Prostate gland (tissue), 2 donors: ENCODE data around the gene USP10. TPM values are rescaled to one million over a fixed set of nuclear protein-coding genes. Genes with fewer than 3 reads are reported as not detected.

Source experiments
- DNase-seq: peaks from one replicate; pipeline ENCODE4 v3.0.0-alpha.2; 2019; ENCODE audit warnings: low spot score
- H3K27ac ChIP-seq, 2 donors: fragments of 200-600 bp; sonication (generic); 2 replicates each; pipeline ENCODE4 v1.5.1; 2017 to 2019
- H3K27me3 ChIP-seq: fragments of 200-600 bp; sonication (generic); replicated peaks from 2 replicates; pipeline ENCODE4 v1.5.1; 2019; ENCODE audit not compliant: insufficient read depth
- H3K36me3 ChIP-seq, 2 donors: fragments of 200-600 bp; sonication (generic); 1 replicate in 1 of 2; 2 replicates in 1 of 2; pipeline versions ENCODE4 v1.5.1 to v1.8.1; 2017 to 2019
- H3K4me1 ChIP-seq: fragments of 200-600 bp; sonication (generic); replicated peaks from 2 replicates; pipeline ENCODE4 v1.5.1; 2019
- H3K4me3 ChIP-seq, 2 donors: fragments of 200-600 bp; sonication (generic); 2 replicates each; pipeline ENCODE4 v1.5.1; 2017 to 2019
- H3K9me3 ChIP-seq: fragments of 200-600 bp; sonication (generic); 2 replicates; pipeline ENCODE4 v1.5.1; 2017
- POLR2A ChIP-seq: fragments of 450-650 bp; IDR thresholded peaks from one replicate; pipeline ENCODE4 v1.6.1; 2016; ENCODE audit warnings: antibody characterized with exemption, mild to moderate bottlenecking
- POLR2AphosphoS5 ChIP-seq: sonication (generic); formaldehyde crosslinking; IDR thresholded peaks from one replicate; pipeline ENCODE4 v1.6.1; 2017; ENCODE audit warnings: antibody characterized with exemption
- WGBS: methylation state at CpG from one replicate; pipeline ENCODE4 v1.1.5; 2018; 5-methylcytosine and 5-hydroxymethylcytosine counted together
- intact Hi-C: fragments of 100-400 bp; cut with DNase I; formaldehyde crosslinking; loops from one replicate; pipeline ENCODE4 v1.14.2; 2022
- total RNA-seq, 2 donors: library from RNA; depleted of rRNA; stranded (reverse); fragments of >200 nt; gene quantifications; one replicate each; pipeline ENCODE4 v1.1.0, GENCODE V29; 2016
- TF ChIP-seq, protein P1 (sequence below), 4 experiments: fragments of 200-600 bp in 2 of 4; fragments of 450-650 bp in 2 of 4; sonication (generic) in 2 of 4; IDR thresholded peaks; 1 replicate in 3 of 4; 2 replicates in 1 of 4; pipeline ENCODE4 v1.5.1; 2016 to 2019; ENCODE audit warnings: antibody characterized with exemption in 4 of 4, mild to moderate bottlenecking in 2 of 4, moderate library complexity in 2 of 4

USP10 gene
- total RNA-seq, 2 donors from 2014 or later = 57.4 to 95.7 TPM

DNA sequence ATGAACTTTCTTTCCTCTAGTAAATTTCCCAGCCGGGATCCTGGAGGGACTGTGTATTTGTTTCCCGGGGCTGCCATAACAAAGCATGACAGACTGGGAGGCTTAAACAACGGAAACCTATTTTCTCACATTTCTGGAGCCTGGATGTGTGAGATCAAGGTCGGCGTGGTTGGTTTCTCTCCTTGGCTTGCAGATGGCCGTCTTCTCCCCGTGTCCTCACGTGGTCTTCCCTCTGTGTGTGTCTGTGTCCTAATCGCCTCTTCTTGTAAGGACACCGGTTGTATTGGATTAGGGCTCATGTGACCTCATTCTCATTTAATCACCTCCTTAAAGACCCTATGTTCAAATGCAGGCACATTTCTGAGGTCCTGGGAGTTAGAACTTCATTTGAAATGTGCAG, 22.0 kb upstream of the USP10 start:
- DNase-seq = no peak
- 70% methylated on average over 10 of the region's 10 CpGs for WGBS

DNA sequence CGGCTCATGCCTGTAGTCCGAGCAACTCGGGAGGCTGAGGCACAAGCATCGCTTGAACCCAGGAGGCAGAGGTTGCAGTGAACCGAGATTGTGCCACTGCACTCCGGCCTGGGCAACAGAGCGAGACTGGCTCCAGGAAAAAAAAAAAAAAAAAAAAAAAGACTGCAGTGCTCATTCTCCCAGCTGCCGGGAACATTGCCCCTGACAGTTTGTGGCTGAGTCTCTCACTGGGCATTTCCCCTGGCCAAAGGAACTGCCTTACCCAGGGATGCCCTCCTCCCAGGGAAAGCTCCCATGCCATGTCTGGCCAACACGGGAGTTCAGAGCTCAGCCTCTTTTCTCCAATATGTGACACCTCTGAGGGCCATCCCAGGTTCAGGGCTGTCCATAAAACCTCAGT, 21.3 kb upstream of the USP10 start:
- Histone ChIP-seq H3K4me1 (no peaks in the 10 kb centered on the region), H3K4me3 (no peak overlapping the region), H3K36me3 (no peaks in the 10 kb centered on the region), H3K9me3 (no peaks in the 10 kb centered on the region), H3K27ac (no peak overlapping the region), H3K27me3 (no peaks in the 10 kb centered on the region)
- TF ChIP-seq, protein P1, sequence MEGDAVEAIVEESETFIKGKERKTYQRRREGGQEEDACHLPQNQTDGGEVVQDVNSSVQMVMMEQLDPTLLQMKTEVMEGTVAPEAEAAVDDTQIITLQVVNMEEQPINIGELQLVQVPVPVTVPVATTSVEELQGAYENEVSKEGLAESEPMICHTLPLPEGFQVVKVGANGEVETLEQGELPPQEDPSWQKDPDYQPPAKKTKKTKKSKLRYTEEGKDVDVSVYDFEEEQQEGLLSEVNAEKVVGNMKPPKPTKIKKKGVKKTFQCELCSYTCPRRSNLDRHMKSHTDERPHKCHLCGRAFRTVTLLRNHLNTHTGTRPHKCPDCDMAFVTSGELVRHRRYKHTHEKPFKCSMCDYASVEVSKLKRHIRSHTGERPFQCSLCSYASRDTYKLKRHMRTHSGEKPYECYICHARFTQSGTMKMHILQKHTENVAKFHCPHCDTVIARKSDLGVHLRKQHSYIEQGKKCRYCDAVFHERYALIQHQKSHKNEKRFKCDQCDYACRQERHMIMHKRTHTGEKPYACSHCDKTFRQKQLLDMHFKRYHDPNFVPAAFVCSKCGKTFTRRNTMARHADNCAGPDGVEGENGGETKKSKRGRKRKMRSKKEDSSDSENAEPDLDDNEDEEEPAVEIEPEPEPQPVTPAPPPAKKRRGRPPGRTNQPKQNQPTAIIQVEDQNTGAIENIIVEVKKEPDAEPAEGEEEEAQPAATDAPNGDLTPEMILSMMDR (IDR thresholded peaks at IDR 0.05) = no peak
- no peak for TF ChIP-seq POLR2A
- no peak for TF ChIP-seq POLR2AphosphoS5
- no peak for DNase-seq
- WGBS = 90% methylated on average over 9 of the region's 9 CpGs
- intact Hi-C loops = no loop called here

More for the DNA sequence above, 22.0 kb upstream of the USP10 start:
- Histone ChIP-seq H3K4me3 (no peak overlapping the region), H3K27me3 (no peaks in the 10 kb centered on the region), H3K27ac (no peak overlapping the region), H3K9me3 (no peaks in the 10 kb centered on the region), H3K4me1 (no peaks in the 10 kb centered on the region), H3K36me3 (no peaks in the 10 kb centered on the region)
- TF ChIP-seq, protein P1 (IDR thresholded peaks at IDR 0.05) = no peak
- no peak for TF ChIP-seq POLR2A
- TF ChIP-seq POLR2AphosphoS5 = no peak
- intact Hi-C loops = no loop called here

DNA sequence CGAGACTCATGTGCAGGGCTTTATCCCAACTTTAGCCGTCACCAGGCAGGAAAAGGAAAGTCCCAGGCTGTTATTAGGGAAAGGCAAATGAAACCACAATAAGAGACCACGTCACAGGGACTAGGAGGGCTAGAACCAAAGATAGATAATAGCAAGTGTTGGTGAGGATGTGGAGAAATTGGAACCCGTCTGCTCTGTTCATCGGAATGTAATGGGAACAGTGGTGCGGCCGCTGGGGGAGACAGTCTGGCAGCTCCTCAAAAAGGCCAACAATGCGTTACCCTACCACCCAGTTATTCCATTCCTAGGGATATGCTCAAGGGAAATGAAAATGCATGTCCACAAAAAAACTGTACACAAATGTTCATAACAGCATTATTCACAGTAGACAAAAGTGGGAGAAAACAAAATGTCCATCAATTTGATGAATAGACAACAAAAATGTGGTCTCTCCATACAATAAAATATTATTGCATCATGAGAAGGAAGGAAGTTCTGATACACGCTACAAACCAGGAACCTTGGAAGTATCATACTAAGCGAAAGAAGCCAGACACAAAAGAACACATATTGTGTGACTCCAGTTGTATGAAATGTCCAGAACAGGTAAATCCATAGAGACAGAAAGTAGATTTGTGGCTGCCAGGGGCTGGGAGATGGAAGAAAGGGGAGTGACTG, 19.5 kb upstream of the USP10 start:
- intact Hi-C loops = no loop called here
- Histone ChIP-seq H3K9me3 (no peaks in the 10 kb centered on the region), H3K36me3 (no peaks in the 10 kb centered on the region), H3K4me1 (no peaks in the 10 kb centered on the region), H3K27ac (no peak overlapping the region), H3K4me3 (no peak overlapping the region), H3K27me3 (no peaks in the 10 kb centered on the region)
- TF ChIP-seq POLR2AphosphoS5 = no peak
- no peak for TF ChIP-seq POLR2A
- TF ChIP-seq, protein P1 (IDR thresholded peaks at IDR 0.05) = no peak
- 91% methylated on average over 10 of the region's 10 CpGs for WGBS
- no peak for DNase-seq

DNA sequence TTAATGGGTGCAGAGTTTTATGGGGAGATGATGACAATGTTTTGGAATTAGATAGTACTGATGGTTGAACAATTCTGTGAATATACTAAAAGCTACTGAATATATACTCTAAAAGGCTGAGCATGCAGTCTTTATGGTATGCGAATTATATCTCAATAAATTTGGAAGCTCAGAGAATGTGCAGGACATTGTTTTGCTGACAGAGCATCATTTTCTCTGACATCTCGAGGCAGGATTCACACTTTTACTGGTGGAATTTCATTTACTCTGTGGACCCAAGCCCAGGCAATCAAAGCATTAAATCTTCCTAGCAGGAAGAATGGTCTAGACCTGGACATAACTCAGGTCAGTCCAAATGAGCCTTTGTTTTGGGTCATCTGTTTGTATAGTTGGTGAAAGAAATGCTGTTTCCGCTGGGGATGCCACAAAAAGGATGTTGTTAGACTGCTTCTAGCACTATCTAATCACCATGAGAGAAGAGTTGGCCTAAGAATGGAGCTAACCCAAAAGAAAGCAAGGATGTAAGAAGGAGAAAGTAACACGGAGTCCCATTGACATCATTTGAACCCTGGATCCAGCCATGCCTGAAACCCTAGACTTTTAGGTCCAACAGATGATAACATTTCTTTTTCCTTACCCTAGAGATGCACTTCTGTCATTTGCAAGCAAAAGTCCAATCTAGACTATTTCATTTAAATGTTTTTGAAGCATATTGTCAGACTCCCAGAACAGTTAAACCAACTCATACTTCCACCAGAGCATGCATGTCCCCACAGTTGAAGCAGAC, 18.8 kb upstream of the USP10 start:
- H3K27me3 ChIP-seq = no peaks in the 10 kb centered on the region
- no peak for DNase-seq
- no peak overlapping the region for H3K4me3 ChIP-seq
- TF ChIP-seq POLR2AphosphoS5 (no peak), POLR2A (no peak)
- TF ChIP-seq, protein P1 (IDR thresholded peaks at IDR 0.05) = no peak
- intact Hi-C loops = no loop called here
- H3K36me3 ChIP-seq = no peaks in the 10 kb centered on the region
- no peaks in the 10 kb centered on the region for H3K9me3 ChIP-seq
- H3K27ac ChIP-seq = no peak overlapping the region
- H3K4me1 ChIP-seq = no peaks in the 10 kb centered on the region
- 87% methylated on average over 4 of the region's 4 CpGs for WGBS
